HG03571 (cell line): Measurements from ENCODE around the gene MACROD2.

ENCODE experiments used
- ATAC-seq: cut with Tn5 transposase; IDR thresholded peaks from one replicate; pipeline ENCODE4 v1.9.1; 2021; ENCODE audit not compliant: unreplicated experiment

Gene MACROD2

DNA sequence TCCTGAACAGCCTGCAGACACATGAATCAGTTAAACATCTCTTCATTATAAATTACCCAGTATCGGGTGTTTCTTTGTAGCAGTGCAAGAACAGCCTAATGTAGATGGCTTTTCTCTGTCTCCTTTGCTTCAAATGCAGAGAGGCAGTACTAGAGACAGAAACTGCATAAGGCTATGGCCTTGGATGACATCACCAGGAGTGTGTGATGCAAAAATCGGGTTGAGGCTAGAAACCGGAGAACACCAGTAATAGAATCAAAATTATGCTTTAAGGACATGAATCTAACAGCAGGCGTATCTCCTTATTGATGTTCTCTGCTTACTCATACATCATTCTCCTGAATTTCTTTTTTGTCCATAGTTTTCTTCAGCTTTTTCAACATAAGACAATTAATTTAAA, 391.4 kb downstream of the MACROD2 start:
- ATAC-seq = no peak

DNA sequence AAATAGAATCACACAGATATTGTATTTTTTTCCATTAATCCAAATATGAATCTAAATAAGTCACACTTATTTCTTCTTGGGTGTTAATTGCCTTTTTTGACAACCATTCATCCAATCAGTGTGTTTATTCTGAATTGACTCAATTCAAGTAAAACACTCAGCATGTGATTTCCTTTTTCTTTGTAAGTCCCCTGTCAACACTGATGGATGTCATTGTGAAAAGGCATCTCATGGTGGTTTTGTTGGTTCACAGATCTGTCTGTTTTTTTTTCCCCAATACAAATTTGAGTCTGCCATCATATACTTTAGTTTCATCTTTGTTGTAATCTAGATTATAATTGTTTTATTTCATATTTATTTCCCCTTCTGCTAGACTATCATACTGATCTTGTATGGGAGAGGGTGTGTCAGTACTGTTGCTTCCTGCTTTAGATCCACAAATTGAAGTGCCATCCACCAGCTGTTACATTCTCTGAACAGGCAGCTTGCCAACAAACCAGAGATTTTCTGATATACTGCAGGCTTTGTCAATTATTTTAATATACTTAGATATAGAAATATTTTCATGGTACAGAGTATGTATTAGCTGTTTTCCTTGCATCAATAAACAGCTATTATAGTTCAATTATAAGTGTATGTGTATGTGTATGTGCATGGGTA, 406.3 kb downstream of the MACROD2 start:
- no peak for ATAC-seq

DNA sequence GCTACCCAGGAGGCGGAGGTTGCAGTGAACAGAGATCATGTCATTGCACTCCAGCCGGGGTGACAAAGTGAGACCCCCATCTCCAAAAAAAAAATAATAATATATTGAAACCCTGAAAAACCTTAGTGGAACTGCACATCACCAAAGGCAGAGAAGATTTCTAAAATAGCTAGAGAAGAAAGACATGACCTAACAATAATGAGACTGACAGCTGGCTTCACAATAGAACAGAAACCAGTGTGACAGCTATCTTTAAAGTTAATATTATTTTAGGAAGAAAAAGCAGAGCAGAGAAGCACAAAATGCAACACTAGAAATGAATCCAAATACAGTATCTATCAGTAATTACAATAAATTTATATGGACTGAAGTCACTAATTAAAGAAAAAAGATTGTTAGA, 409.2 kb downstream of the MACROD2 start:
- no peak for ATAC-seq

DNA sequence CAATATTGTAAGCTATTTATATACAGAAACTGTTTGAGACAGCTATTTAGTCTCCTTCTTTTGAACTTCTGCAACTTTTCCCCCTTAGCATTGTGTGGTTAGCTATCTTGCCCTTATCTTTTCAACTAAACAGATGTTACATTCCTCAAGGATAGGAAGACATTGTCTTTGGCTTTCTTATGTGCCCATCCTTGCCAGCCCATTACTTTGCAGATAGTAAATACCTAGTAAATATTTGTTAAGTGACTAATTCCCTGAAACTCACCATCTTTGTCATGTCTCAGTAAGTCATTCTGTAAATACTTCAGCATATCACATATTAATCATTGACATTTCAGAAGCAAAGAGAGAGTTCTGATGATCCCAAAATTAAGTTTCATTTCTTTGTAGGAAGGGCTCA, 411.2 kb downstream of the MACROD2 start:
- ATAC-seq = peak; percentile 68

DNA sequence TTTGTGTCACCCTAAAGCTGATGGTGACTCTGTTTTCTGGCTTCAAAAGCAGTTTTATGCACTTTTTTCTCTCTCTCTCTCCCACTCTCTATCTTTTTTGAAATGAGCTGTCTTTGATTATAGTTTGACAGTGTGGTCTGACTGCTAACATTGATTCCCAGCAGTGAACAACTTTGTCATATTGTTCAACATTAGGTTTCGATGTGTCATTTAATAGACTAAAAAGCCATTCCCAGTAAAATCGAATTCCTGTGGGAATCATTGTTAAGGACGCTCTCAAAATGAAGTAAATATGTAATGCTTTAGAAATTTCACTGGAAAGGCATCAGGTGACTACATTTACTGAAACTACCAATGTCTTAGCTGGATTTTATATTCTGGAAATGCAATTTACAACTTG, 412.0 kb downstream of the MACROD2 start:
- no peak for ATAC-seq

DNA sequence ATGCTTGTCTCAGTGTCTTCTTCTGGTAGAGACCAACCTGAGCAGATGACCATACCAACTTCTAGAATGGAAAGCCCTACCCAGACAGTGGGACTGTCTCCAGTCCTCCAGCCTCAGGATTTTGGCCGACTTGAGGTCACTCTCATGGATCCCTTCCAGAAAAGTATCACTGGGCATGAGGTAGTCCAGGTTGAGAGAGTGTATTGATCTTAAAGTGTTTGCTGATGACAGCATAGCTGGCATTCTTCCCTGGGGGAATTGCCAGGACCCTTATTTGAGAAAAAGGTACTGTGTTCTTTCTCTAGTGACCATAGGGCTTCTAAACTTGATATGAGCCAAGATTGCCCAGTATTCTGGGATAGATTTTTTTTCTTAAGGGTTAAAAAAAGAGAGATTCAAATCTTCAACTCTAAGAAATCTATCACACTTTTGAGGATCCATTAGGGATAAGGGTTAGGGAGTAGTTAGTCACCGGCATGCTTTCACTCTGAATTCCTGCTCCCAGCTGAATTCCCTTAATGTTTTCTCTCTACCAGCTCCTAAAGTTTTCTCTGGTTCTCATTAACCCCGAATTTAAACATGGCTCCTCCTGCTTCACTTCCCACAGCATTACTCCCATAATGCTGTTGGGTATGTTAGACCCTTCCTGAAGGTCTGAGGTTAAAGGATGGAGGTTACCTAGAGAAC, 415.7 kb downstream of the MACROD2 start:
- ATAC-seq = no peak

DNA sequence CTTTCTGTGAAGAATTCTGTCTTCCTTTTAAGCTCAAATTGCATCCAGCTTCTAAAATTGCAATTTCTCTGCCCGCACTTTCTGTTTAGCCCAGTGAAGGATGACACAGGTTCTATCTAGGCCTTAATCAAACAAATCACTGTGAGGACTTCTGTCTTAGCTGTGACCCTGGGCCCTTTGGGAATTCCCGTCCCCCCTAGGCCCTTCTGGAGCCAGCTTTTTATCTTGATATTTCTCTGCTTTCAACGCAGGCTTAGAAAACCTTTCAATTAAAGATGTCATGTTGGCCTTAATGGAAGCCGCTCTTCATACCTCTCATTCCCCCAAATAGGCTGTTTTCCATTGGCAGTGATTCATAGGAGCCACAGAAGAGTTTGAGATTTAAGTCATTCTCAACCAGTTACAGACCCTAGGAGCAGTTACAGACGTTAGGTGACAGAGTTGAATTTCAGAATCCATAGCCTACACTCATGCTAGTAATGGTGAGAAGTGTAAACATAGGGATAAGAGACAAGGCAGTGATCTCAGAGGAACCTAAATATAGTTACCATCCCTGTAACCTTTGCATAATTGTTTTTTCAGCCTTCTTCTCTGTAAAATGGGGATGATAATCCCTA, 416.9 kb downstream of the MACROD2 start:
- ATAC-seq = no peak

DNA sequence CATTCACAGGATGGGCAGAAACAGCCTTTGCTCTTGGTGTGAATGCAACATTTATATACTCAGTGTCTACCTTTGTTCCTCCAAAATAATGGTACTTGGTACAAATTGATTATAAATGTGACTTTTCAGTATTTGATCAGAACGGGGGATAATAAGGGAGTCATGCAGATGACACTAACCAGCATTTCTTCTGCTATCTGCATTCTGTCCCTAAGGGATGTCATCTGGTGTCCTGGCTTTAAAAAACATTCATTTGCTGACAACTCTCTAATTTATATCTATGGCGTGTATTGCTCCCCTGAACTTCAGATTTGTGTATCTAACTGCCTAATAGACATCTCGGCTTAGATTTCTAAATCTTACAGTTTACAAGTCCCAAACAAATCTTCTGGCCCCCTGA, 418.5 kb downstream of the MACROD2 start:
- ATAC-seq = no peak

DNA sequence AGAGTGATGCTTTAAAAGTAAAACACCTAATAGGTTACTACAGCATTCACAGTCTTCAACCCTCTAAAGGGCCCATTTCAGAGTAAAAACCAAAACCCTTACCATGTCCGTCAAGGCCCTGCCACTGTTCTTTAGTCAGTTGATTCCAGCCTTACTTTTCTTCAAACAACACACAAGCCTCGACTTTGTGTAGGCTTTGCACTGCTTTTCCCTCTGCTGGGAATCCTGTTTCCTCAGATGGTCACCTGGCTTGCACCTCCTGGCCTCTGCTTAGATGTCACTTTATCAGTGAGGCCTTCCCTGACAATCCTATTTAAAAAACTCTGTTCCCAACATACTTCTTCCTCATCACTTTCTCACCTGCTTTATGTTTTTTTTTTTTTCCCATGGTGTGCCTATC, 419.2 kb downstream of the MACROD2 start:
- ATAC-seq = no peak

DNA sequence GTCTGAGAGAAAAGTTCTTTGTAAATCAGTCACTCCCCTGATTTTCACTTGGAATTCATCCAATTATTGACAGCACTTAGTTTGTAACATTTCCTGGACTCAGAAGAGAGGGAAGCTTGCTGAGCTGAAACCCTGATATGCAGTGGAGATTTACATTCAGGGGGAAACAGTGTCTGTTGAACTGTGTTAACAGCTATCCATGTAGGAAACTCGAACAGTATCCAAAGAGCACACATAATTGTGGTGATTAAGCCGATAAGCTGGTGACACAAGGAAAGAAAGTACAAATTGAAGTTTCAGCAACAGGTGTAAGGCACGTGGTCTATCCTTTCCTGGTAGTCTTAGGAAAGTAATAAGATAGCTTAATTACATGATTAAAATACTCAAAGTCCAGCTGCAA, 420.2 kb downstream of the MACROD2 start:
- ATAC-seq = no peak

DNA sequence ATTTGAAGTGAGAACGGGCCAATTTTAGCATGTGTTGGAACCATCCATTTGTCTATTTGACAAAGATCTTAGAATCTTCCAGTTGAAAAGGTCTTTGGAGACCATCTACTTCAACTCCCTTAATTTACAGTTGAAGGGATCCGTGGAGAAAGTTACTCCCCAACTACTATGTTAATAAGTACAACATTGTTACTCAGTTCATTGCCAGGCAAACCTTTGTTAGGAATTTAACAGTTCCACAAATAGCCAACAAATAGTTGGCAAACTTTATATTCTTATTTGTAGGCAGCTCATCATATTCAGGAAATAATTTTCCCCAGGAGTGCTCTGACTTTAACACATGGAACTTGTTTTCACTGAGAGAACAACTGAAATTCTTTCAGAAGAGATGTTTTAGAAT, 423.1 kb downstream of the MACROD2 start:
- no peak for ATAC-seq

DNA sequence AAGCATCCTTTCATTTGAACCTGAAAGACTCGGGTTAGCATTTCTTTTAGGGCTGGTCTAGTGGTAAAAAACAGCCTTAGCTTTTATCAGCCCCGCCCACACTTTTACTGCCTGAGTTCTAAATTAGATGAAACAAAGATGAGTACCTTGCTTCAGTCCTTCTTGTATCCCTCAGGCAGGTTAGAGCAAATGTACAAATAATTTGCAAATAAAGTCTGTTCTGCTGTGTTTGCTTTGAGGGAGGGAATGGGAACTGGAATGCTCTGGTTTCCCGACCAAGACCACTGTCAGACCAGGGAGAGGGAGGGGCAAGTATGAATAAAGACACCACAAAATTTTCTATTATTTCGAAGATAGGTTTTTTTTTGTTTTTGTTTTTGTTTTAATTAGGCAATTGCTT, 427.6 kb downstream of the MACROD2 start:
- no peak for ATAC-seq

DNA sequence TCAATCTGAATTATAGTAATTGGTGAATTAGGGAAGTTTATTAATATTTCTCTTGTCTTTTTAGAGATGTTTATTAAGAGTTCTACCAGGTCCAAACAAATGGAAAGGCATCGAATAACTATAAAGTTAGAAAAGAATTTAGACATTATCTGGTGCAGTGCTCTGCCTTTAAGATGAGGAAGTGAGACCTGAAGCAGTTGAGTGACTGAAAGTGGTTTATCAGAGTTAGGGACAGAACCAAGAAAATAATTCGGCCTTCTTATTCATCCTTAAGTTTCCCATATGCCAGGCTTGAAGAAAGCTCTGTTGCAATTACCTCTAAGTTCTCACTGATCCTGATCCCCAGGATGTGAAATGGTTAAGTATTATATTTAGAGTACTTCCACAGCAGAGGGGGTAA, 436.3 kb downstream of the MACROD2 start:
- peak; percentile 59 for ATAC-seq

DNA sequence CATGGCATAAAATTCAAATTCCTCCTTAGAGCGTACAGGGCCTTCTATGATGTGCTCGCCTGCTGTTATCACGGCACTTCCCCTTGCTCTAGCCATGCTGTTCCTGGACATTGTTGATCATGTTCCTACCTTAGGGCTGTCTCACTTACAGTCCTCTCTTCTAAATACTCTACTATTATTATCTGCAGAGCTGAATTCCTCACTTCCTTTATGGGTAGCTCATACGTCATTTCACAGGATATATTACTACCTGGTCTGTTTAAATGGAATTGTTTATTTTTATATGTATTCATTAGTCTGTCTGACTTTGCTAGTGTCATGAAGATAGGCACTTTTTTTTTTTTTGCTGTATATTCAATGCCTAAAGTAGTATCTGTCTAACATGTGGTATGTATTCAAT, 436.8 kb downstream of the MACROD2 start:
- ATAC-seq = no peak

DNA sequence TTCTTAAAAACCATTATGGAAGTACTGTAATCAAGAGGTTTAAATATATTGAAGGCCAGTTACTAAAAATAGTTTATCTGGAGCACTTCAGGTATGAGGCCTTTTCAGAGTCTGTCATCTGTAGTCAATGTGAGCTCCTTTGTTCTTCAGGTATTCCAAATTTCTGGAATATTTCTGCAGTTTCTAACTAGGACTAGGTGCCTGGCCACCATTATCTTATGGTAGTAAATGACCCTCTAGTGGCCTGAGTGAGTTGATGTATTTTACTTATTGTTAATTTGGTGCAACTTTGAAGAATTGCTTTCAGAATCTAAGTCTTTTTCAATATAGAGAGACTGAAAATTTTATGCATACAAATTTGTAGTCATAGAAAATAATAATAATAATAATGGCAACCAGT, 437.3 kb downstream of the MACROD2 start:
- ATAC-seq = no peak

DNA sequence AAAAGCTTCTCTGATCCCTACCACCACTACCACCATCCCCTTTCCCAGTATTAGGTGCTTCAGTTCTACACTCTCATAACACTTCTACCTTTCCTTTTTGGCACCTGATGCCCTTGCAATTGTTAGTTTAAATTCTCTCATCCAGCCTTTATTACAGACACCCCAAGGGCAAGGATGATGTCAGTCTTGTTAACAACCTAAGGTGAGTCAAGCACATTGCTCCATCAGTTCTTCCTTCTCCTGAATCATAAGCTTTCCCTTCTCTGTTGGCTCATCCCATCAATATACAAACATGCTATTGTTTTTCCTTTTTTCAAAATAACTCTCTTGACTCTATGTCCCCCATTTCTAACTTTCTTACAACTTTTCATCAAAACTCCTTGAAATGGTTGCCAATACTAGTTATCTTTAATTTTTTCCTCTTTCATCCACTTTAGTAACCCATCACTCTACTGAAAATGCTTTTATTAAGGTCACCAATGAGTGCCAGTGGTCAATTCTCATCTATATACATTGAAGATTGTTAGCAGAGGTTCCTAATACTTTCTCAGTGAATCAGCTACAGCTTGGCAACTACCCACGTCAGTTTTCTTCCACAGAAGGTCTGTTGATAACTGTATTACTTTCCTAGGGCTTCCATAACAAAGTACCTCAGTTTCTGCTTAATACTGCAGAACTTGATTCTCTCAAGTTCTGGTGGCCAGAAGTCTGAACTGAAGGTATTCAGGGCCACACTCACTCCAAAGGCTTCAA, 439.2 kb downstream of the MACROD2 start:
- ATAC-seq = no peak

DNA sequence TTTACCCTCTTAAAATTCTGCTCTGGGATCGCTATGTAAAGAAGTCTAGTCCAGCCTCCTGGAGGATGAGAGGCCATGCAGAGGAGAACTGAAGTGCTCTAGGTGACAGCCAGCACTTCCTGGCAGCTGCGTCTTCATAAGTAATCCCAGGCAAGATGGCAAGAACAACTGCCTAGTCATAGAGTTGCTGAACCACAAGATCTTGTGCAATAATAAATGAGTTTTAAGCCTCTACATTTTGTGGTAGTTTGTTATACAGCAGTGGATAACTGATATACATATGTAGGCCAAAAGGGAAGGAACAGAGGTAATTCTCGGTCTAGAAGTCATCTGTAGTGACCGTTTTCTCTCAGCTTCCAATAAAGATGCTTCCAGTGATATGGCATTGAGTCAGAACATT, 445.9 kb downstream of the MACROD2 start:
- ATAC-seq = no peak

DNA sequence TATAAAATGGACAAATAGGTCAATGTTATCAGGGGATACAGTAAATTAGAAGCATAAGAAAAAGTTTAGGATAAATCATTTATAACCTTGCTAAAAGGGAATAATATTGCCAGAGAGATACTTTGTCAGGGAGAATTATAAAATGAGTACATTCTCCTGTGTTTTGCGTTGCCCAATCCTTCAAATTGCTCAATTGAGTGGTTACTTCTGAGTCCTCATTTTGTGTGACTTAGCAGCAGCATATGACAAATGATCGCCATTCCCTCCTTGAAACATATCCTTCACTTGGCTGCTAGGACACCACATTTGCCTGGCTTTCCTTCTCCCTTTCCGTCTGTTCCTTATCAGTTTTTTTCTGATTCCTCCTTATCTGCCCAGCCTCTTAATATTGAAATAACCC, 448.8 kb downstream of the MACROD2 start:
- no peak for ATAC-seq

DNA sequence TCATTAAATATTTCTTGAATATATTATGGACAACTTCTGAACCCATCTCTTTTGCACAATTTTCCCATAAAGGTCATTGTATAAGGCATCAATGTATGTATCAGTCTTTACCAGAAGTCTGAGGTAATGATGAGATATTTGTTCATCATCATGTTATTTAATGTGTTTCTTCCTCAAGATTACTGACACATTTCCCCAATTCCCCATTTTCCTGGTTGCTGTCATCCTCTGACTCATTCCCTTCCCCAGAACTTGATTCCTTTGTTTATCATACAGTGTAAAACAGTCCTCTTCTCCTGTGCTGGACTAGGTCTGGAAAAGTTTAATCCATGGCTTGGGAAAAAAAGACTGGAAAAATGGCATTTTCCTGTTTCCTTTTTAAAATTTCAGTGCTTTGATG, 450.0 kb downstream of the MACROD2 start:
- no peak for ATAC-seq

DNA sequence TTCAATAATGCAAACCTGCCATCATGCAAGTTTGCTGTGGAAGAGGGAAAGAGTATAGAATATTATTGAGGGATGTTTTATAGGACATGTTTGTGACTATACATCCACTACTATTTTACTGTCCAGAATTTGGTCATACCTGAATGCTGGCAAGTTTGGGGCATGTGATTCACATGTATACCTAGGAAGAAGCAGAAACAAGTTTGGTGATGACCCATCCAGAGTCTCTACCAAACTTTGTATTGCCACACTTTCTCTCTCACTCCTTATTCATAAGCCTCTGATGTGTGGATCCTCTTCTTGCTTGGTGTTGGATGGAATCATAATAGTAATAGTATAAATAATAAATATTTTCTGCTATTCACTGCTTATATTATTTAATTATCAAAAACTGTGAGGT, 450.6 kb downstream of the MACROD2 start:
- ATAC-seq = no peak

DNA sequence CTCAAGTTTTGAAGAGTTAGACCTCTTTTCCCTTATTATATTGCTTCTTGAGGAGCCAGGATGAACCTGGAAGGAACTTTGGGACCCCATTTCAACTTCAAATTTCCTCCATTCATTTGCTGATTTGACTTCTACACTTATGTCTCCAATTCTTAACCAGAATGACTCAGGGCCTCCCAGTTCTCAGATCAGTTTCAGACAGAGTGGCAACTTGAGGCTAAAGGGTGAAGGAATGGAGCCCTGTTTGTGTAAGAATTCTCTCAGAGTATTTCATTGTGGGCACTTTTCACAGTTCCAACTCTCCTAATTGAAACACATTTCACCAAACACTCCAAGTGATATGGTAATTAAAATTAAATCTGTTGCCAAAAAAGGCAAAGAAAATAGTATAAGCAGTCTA, 451.1 kb downstream of the MACROD2 start:
- ATAC-seq = no peak

DNA sequence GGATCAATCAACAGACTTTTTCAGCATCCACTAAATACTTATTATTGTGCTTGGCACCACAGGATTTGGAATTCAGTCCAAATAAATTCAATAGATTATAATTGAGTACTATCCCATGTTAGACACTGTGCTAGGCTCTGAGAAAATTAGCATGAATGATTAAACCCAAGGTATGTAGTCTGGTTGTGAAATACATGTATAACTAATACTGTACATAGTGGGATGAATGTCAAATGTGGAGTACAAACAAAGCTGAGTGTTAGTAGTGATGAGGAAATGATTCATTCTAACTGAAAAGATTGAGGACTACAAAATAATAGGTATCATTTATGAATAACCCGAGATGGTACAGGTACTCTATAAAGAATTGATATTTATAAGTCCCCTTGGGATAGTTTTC, 454.0 kb downstream of the MACROD2 start:
- ATAC-seq = no peak
